ENCODE measurements around the gene RABGGTA.
A peak's percentile ranks its signal among the peaks of the same experiment; 100 is the strongest.
"Not testable (repeated sequence)": the region's sequence is repeated elsewhere in the genome, so short reads cannot be mapped to it uniquely, and the experiment has no call there.

RABGGTA gene

DNA sequence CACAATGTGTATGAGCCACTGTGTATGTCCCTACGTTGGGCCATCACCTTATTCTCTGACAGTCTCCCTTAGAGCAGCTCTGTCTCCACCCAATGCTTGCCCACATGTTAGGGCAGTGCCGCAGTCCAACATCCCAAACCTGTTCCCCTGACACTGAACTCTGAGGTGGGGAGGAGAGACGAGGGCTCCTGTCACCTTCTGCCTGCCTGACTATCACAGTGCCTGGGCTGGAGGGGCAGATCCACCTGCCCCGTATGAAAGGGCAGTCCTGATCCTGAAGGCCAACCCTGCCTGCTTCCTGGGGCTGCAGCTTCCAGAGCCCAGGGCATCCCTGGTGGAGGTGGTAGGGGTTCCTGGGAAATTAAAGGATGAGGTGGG is 10.6 kb downstream of the RABGGTA start:
- no peak for DNase-seq (ENCODE audit: low spot score)

DNA sequence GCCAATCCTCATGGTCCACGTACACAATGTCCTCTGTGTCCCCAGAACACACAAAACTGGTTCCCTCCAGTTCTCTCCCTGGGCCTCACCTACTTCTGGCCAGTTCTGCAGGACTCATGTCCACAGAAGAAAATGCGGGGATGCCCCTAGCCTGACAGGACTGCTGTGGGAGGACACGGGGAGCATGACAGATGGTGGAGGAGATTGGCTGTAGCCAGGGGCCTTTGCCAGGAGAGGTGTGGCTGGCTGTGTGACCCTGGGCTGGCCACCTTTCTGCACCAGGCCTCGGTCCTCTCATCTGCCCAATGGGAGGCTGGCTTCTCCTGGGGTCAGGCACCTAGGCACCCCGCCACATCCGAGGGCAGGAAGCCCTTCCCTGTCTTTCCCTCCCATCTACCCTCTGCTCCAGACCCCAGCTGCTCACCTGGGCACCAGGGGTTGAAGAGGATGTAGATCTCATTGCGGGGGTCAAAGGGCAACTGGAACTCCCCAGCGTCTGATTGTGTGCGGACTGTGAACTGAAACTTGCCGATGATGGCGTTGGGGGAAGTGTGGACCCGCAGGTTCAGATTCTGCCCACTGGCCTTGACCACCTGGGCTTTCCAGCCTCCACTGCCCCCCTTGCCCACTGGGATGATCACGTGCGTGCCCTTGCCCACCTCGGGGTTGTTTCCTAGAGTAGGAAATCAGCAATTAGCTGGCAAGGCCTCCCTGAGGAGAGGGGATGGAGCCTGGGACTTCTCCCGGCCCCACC is 11.2 kb downstream of the RABGGTA start:
- no peak for DNase-seq (ENCODE audit: low spot score)

DNA sequence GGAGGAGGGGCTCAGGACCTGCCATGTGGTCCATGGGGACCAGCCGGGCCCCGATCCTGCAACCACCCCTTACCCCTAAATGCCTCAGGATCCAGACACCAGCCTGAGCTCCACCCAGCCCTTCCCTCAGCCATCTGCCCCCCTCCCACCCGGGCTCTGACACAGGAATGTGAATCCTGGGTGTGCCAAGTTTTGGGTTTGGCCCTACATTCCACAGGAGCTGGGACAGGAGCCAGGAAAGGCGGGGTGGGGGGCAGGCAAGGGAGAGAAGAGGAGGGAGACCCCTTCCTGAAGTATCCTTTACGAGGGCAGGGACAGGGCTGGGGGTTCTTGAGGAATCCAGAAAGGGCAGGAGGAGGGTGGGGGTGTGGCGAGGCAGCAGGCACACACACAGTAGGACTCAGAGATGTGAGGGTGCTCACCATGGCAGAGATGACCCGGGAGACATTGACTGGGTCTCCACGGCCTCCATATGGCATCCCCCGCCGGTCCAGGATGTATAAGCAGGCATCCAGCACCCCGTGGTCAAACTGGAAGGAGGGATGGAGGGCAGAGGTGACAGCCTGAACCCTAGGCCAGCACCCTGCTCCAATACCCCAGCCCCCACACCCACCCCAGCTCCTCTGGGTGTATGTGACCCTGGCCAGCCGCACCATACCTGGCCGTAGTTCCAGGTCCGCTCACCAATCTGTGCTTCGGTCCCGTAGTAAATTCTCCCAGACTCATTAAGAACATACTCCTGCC is 11.9 kb downstream of the RABGGTA start:
- DNase-seq (ENCODE audit: low spot score): no peak

DNA sequence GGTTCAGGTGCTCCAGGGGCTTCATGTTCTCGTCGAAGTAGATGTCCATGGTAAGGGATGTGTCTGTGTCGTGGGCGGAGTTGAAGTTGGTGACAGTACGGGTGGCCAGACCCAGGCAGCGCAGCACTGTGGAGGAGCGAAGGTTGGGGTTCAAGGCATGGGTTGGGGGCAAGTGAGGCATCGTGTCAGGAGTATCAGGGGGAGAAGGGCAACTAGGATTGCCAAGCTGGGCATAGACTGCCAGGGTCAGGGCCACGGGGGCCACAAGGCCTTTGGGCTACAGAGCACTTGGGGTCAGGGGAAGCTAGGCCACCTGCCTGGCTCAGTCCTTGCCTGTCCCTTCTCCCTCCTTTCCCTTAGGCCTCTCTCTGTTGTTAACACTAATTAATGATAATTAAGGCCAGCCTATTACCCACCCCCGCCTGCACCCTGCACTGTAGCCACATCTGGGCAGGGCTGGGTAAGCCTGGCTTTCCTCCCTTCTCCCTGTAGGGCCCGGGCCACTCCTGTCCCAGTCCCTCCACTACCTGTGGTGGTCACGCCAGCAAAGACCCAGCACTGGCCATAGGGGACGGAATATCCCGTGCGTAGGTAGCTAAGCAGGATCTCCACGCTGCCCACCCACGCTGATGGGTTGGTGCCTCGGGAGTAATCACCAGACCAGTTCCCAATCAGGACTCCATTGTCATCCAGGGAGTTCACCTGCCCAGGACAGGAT is 12.7 kb downstream of the RABGGTA start:
- no peak for DNase-seq (ENCODE audit: low spot score)

DNA sequence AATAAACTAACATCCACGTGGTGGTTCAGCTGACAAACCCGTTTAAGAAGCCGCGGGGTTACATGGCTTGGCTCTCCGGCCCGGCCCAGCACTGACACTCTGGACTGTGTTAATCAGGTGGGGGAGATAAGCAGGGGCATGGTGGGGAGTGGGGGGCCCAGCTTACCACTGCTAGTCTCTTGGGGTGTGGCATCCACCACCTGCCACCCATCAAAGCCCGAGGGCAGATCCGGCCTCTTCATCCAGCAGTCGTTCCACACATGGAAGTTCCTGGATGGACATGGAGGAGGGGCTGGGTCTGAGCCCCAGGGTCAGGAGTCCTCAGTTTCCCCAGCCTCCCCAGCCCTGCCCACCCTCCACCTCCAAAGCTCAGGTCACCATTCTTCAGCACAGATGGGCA is 13.3 kb downstream of the RABGGTA start:
- no peak for DNase-seq (ENCODE audit: low spot score)

DNA sequence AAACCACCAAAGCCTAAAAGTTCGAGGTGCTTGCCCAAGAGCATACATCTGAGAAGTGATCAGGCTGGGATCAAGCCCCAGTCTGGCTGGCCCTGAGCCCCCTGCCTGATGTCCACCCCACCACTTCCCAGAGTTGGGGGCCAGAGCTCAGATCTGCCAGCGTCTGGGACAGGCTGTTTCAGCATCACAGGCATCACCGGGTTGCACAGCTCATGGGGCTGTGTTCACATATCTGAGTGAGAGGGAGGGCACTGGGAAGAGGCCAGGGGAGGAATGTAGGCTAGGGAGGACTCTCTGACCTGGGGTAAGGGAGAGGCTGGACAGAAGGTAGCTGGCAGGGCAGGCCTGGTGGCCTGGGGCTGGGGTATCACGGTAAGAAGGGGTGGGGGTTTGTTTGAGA is 14.4 kb downstream of the RABGGTA start:
- no peak for DNase-seq (ENCODE audit: low spot score)

DNA sequence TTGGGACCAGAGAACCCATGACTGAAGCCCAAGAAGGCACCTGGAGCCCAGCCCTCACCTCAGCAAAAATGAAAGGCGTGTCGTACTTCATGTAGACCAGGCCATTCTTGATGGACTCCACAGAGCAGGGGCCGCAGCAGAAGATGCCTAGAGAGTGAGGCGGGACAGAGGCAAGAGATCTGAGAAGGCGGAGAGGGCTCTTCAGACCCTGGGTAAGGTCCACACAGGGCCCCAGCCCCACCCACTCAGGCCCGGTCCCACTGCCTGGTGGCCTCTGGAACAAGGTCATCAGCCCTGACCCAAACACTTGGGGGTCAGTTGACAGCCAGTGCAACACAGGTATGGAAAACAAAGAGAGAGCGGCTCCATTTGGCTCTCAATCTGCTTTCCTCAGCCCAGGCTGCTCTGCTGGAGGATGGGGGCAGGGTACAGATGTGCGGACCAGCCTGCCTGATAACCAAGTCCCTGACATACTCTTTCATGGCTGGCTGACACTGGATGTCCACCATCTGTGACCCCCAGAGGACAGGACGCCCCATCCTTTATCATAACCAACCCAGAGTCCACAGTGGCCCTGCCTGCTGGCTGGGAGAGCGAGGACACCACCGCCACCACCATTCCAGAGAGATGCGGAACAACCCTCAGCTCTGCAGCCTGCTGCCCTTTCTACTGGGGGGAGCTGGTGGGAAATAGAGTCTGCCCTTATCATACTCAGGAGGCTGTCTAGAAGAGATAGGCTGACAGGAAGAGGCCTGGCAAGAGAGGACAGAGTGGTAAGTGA is 15.3 kb downstream of the RABGGTA start:
- no peak for DNase-seq (ENCODE audit: low spot score)

DNA sequence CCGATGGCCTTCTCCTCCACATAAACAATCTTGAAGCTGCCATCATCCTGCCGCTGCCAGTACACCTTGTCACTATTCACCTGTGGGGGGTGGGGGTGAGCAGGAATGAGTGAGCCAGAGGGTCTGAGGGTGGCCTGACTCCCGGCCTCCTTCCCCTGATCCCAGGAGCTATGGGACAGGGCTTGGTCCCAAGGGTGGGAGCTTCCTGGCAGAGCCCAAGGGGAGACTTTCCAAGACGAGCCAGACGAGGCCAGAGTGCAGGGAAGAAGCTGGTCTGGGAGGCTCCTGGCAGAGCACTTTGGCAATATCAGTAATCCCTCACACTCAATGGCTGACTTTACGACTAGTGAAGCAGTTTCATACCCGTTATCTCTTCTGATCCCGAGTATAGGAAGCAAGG is 16.0 kb downstream of the RABGGTA start:
- no peak for DNase-seq (ENCODE audit: low spot score)

DNA sequence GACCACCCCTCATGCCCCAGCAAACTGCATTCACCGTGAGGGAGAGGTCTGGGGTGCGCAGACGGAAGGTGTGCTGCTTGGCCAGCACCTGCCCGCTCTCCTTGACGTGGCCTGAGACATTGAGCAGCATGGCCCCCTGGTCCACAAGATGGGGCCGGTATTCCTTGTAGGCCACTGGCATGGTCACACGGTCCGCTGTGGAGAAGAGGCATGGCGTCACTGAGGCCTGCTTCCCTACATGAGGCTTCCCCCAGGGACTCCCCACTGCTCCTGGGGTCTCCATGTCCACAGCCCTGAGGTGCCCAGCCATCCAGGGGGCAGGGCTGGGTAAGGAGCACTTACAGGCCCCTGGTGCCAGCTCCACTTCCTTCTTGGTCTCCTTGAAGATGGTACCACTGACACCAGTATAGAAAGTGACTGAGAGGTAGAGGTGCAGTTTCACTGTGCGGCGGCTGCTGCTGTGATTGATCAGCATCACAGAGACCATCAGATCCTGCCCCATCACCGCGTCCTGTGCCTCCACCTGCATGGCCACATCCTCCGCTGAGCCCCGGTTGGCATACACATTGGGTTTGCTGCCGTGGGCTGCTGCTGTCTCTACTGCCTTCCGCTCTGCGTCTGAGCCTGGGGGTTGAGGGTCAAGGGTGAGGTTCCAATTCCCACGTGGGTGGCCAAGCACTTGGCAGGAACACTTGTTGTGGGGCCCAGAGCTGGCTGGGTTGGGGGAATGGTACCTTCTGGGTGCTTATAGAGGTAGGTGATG is 16.6 kb downstream of the RABGGTA start:
- no peak for DNase-seq (ENCODE audit: low spot score)

DNA sequence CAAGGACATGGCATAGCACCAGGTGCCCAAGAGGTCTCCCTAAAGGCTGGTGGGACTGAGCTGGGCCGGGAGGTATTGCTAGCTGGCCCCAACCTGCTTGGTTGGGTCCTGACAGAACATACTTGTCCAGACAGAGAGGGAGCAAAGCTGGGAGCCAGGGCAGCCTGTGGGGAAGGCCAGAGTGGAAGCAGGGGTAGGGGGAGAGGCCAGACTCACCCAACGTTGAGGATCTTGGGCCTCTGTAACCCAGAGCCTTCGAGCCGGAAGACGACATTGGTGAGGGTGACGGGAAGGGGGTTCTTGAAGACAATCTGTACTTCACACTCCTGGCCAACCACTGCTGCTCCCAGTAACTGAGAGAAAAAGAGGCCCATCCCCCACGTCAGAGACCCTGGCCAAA is 17.5 kb downstream of the RABGGTA start:
- DNase-seq (ENCODE audit: low spot score): no peak

DNA sequence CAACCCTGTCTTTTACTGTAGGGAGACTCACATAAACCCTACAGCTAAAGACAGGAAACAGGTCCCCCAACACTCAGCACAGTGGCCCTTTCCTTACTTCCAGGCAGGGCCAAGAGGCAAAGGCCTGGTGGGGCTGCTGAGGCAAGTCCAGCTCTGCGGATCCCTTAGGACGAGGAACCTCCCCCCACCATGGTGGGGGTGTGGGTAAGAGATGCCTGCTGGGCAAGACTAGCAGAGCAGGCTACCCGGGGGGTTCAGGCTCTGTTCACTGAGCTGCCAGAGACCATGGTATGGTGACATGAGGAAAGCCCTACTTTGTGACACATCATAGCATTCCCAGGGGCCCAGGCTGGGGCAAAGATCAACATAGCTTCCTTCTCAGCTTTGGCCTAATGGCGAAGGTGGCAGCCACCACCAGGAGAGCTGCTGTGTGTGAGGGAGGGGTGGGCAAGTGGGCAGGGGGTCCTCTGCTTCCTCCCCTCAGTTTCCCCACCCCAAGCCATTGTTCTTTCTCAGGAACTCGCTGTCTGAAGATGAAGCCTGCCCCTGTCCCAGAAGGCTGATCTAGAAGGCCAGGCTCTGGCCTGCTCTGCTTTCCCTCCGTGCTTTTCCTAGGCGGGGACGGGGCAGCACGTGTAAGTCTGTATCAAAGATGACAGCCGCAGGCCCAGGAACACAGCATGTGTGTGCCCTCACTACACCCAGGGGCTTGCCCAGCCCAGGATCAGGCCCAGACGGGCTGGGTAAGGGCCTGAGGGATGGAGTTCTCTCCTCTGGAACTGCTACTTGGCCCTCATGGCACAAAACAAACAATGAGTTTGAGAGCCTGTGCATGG is 18.9 kb downstream of the RABGGTA start:
- no peak for DNase-seq (ENCODE audit: low spot score)

DNA sequence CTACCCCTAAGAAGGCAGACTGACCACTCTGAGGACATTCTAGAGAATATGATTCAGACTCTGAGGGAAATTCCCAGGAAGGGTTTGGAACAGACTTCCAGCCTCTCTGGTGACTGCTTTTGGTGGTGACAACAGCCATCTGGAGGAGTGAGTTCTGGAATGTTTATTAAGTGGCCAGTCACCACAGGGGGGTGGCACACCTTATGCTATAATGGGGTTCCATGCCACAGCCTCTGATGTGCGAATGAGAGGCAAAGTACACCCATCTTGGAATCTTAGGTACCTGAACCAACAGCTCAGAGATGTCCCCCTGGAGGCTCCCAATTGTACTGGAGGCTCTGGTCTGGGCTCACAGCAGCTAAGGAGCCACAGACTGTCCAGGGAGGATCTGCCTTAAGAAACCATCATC is 19.5 kb downstream of the RABGGTA start:
- DNase-seq (ENCODE audit: low spot score): no peak

DNA sequence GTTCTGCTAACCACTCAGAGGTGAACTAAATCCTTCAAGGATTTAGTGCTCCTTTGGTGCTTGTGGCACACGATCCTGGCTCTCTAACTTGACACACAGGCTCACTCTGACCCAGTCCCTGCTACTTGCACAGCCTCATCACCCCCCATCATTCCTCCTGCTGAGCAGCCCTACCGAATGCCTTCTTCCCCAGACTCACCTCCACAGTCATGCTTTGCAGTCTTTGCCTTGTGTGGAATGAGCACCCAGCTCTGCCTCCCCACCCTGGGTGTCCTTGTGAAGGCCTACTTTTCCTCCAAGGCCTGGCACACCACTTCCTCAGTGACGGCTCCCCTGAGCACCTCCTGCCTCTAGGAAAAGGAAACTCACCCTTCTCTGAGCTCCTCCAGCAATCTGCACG is 21.0 kb downstream of the RABGGTA start:
- no peak for DNase-seq (ENCODE audit: low spot score)

DNA sequence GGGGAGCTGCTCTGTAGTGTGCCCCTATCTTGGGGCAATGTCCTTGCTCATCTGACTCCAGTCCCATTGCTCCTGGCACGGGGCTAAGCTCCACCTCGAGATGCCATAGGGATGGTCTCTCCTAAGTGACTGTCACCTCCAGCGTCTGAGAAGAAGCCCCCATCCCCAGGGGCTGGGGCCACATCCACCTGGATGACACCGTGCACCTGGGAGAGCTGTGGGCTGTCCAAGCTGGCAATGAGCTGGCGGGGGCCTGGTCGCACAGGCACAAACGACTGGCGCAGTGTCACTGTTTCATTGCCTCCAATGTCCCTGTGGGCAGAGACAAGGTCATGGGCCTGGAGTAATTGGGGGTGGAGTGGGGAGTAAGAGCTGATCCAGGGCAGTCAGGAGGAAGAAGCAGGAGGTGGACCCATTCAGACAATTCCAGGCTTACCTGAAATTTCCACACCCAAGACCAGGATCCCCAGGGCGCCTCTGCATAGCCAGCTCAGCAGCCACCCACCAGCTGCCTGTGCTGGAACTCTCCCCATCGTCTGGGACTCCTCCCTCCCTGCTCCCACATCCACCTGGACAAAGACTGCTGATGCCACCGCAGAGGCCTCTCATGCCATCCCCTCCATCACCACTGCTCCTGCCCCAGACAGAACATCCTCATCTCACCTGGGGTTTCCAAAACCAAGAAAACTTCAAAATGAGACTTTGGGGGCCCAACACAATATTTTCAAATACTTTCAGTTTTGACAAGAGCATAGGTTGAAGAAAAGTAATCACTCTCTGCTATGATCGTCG is 22.0 kb downstream of the RABGGTA start:
- no peak for DNase-seq (ENCODE audit: low spot score)

DNA sequence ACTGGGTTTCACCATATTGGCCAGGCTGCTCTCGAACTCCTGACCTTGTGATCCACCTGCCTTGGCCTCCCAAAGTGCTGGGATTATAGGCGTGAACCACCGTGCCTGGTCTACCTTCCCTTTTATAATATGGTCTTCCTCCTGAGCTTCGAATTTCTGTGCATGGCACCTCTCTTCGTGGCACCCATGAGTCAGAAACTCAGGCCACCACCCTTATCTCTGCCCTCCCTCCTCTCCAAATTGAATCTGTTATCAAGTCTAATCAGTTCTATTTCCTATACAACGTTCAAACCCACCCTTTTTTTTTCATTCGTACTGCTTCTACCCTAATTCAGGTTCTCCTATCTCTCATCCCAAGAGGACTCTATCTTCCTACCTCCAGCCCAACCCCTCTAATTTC is 24.0 kb downstream of the RABGGTA start:
- DNase-seq (ENCODE audit: low spot score): no peak

DNA sequence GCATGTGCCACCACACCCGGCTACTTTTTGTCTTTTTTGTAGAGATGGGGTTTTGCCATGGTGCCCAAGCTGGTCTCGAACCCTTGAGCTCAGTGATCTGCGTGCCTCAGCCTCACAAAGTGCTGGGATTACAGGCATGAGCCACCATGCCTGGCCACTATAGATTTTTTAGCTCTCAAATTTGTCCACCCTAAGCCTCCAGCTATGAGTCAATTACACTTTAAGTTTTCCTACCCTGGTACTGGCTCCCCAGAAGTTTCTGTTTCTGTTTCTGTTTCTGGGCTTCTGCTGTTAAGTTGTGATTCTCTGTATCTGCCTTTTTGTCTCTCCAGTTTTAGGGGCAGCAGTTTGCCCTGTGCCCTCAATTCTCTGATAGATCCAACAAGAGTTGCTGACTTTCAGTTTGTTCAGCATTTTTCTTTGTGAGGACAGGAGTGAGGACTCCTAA is 24.6 kb downstream of the RABGGTA start:
- DNase-seq (ENCODE audit: low spot score): no peak

DNA sequence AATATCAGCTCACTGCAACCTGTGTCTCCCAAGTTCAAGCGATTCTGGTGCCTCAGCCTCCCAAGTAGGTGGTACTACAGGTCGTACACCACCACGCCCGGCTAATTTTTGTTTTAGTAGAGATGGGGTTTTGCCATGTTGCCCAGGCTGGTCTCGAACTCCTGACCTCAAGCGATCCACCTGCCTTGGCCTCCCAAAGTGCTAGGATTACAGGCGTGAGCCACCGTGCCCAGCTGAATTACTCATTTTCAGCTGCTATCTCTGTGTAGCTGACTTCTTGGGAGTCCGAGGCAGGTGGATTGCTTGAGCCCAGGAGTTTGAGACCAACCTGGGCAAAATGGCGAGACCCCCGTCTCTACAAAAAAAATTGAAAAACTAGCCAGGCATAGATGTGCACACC is 26.0 kb downstream of the RABGGTA start:
- not testable (repeated sequence) for DNase-seq (ENCODE audit: low spot score)

DNA sequence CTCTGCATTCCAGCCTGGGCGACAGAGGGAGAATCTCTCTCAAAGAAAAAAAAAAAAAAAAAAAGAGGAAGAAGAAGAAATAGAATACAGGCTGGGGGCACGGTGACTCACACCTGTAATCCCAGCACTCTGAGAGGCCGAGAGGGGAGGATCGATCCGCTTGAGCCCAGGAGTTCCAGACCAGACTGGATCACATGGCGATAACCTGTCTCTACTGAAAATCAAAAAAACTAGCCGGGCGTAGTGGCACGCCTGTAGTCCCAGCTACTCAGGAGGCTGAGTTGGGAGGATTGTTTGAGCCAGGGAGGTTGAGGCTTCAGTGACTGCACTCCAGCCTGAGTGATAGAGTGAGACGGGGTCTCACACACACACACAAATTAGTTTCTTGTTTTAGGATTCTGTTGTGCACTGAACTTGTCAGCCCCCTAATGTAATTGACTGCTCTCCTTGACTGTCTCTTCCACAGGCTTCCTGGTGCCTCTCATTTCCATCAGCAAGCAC is 28.0 kb downstream of the RABGGTA start:
- no peak for DNase-seq (ENCODE audit: low spot score)

DNA sequence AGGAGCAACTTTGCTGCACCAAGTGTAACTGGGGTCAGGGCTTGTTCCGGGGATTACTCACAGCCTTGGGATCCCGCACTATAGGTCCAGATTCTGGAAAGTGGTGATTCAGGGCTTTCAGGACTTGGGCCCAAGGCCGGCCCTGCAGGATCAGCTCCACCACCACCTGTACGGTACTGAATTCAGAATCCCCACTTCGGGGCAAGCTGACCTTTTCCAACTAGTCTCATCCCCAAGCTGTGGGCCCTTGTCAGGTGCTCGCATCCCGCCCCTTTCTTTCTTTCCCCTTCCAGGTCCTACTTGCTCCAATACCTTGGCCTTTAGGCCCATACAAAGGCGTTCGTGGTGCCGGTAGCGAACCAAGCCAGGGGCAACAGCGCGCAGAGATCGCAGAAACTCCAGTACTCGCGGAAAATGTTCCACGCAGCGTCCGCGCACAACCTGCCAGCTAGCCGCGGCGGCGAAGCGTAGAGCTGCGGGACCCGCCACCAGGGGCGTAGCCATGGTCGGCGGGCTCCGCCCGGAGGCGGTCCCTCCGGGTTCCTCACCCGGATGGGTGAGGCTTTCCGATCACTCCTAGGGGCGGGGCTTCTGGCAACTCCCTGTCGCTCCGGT is 29.5 kb downstream of the RABGGTA start:
- peak; percentile 94 for DNase-seq (ENCODE audit: low spot score)

All from putamen (tissue), 1 donor.